ENCODE measurements around the gene VPS33B. TPM values are rescaled to one million over a fixed set of nuclear protein-coding genes. Genes with fewer than 3 reads are reported as not detected.

The VPS33B gene
- total RNA-seq, 1 experiment from 2014 or later = 16.3 TPM

DNA sequence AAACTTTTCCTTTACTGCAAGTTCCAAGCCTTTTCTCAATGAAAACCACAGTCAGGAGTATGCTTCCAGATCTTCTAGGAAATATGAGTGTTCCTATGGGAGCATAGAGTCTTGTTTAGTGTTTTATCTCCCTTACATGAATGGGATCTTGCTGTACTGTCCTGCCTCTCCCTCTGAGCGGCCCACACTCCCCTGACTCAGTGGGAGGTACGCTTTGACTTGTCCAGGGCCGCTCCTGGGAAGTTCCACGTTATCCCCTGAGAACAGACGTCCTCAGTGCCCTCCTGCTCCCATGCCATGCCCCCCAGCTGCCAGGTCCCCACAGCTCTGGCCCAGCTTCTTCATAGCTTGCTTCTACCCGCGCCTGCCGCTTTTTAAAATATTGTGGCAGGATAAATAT is 28.9 kb upstream of the VPS33B start:
- H2AK5ac ChIP-seq (ENCODE audit: insufficient read length, low read length) = no peak overlapping the region
- no peak overlapping the region for H4K91ac ChIP-seq (ENCODE audit: insufficient read length, low read depth, low read length)
- no peak overlapping the region for H3K4me3 Mint-ChIP-seq
- no peak overlapping the region for H3K23ac ChIP-seq (ENCODE audit: insufficient read length, low read depth, low read length)
- H3K18ac ChIP-seq (ENCODE audit: insufficient read length, low read depth, low read length) = no peak overlapping the region
- H2BK20ac ChIP-seq (ENCODE audit: low read depth, low read length, poor library complexity, severe bottlenecking) = no peak overlapping the region
- WGBS (ENCODE audit: extremely low coverage, insufficient read length, low lambda C conversion rate) = no CpG with 5 or more reads among the region's 8 CpGs
- H2BK5ac ChIP-seq (ENCODE audit: insufficient read length, low read length) = no peak overlapping the region
- H4K8ac ChIP-seq (replicated peaks; ENCODE audit: insufficient read length, low read depth, low read length) = no peak overlapping the region
- no peak overlapping the region for H4K5ac ChIP-seq (ENCODE audit: insufficient read length, low read depth, low read length)
- H3K23me2 ChIP-seq (ENCODE audit: insufficient read length, low read depth, low read length, poor library complexity, severe bottlenecking) = no peaks in the 10 kb centered on the region
- H4K20me1 ChIP-seq (ENCODE audit: control insufficient read depth, insufficient read depth, insufficient read length) = no peaks in the 10 kb centered on the region
- H3K4me1 ChIP-seq (ENCODE audit: insufficient read depth, low read length) = no peaks in the 10 kb centered on the region
- no peak overlapping the region for H2AFZ ChIP-seq (ENCODE audit: low read length)
- TF ChIP-seq, protein P1, sequence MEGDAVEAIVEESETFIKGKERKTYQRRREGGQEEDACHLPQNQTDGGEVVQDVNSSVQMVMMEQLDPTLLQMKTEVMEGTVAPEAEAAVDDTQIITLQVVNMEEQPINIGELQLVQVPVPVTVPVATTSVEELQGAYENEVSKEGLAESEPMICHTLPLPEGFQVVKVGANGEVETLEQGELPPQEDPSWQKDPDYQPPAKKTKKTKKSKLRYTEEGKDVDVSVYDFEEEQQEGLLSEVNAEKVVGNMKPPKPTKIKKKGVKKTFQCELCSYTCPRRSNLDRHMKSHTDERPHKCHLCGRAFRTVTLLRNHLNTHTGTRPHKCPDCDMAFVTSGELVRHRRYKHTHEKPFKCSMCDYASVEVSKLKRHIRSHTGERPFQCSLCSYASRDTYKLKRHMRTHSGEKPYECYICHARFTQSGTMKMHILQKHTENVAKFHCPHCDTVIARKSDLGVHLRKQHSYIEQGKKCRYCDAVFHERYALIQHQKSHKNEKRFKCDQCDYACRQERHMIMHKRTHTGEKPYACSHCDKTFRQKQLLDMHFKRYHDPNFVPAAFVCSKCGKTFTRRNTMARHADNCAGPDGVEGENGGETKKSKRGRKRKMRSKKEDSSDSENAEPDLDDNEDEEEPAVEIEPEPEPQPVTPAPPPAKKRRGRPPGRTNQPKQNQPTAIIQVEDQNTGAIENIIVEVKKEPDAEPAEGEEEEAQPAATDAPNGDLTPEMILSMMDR (conservative IDR thresholded peaks at IDR 0.05) = no peak
- no peak for DNase-seq
- no peak overlapping the region for H2BK15ac ChIP-seq (ENCODE audit: low read depth, low read length)
- H3K9me3 Mint-ChIP-seq = no peaks in the 10 kb centered on the region; a peak in 2 of 5 replicates
- peaks cover 3 to 10% of the 10 kb centered on the region in 2 experiments; a peak in 2 of 4 replicates for H3K4me1 Mint-ChIP-seq
- H3K27ac ChIP-seq (ENCODE audit: insufficient read length, low read depth, low read length) = no peak overlapping the region
- no peak overlapping the region for H2BK12ac ChIP-seq (ENCODE audit: insufficient read length, low read depth, low read length)
- H3K4me2 ChIP-seq (ENCODE audit: insufficient read depth, insufficient read length, low read length) = no peak overlapping the region
- no peaks in the 10 kb centered on the region for H3K27me3 ChIP-seq (ENCODE audit: insufficient read depth, low read length)
- no peak overlapping the region for H3K14ac ChIP-seq (ENCODE audit: insufficient read depth, low read length)
- no peaks in the 10 kb centered on the region for H3K36me3 Mint-ChIP-seq (ENCODE audit: insufficient read depth in 1 of 3, low read depth in 3 of 3)
- H3T11ph ChIP-seq (ENCODE audit: low read length) = no peak overlapping the region
- H3K79me1 ChIP-seq (ENCODE audit: insufficient read depth, low read depth, low read length, poor library complexity, severe bottlenecking) = no peaks in the 10 kb centered on the region
- H2BK120ac ChIP-seq (ENCODE audit: low read depth, low read length, poor library complexity, severe bottlenecking) = no peak overlapping the region
- no peaks in the 10 kb centered on the region for H3K9me3 ChIP-seq (ENCODE audit: control insufficient read depth, low read depth, low read length)
- H3K56ac ChIP-seq (ENCODE audit: insufficient read length, low read depth, low read length) = no peak overlapping the region
- no peaks in the 10 kb centered on the region for H3K79me2 ChIP-seq (ENCODE audit: insufficient read depth, low read length)
- H3K4ac ChIP-seq (ENCODE audit: low read depth, low read length) = no peak overlapping the region
- peaks cover 36% of the 10 kb centered on the region for H3K27me3 Mint-ChIP-seq (ENCODE audit: low read depth)
- H3K9ac ChIP-seq (ENCODE audit: extremely low read depth, insufficient read length, low read length) = no peak overlapping the region
- no peak overlapping the region for H3K27ac Mint-ChIP-seq

Data from H9 (cell line).